ENCODE data around the gene FSTL4.
A peak's percentile ranks its signal among the peaks of the same experiment; 100 is the strongest.

FSTL4 gene

GRCh38 chr5:133289686-133290367 lies 322.5 kb downstream of the FSTL4 start:
- TF ChIP-seq SNAI2 (CRISPR knock-in tag; IDR thresholded peaks at IDR 0.05) (no peak), ESRRG (CRISPR knock-in tag; IDR thresholded peaks at IDR 0.05) (no peak), BACH2 (CRISPR knock-in tag; IDR thresholded peaks at IDR 0.05; ENCODE audit: borderline replicate concordance) (no peak), ZC3H10 (CRISPR knock-in tag; IDR thresholded peaks at IDR 0.05) (no peak), PPARA (CRISPR knock-in tag; IDR thresholded peaks at IDR 0.05; ENCODE audit: borderline replicate concordance) (no peak), OSR1 (CRISPR knock-in tag; IDR thresholded peaks at IDR 0.05) (no peak)
- ATAC-seq: no peak

GRCh38 chr5:133287500-133287899 lies 324.8 kb downstream of the FSTL4 start:
- no peak for TF ChIP-seq PATZ1 (CRISPR knock-in tag; IDR thresholded peaks at IDR 0.05; ENCODE audit: borderline replicate concordance)
- TF ChIP-seq TCF4 (CRISPR knock-in tag; IDR thresholded peaks at IDR 0.05; ENCODE audit: borderline replicate concordance): no peak
- no peak for TF ChIP-seq CREB5 (CRISPR knock-in tag; IDR thresholded peaks at IDR 0.05; ENCODE audit: low read depth)
- TF ChIP-seq ZNF8 (CRISPR knock-in tag; IDR thresholded peaks at IDR 0.05): no peak
- no peak for TF ChIP-seq TSHZ2 (CRISPR knock-in tag; IDR thresholded peaks at IDR 0.05)
- no peak for TF ChIP-seq BACH2 (CRISPR knock-in tag; IDR thresholded peaks at IDR 0.05; ENCODE audit: borderline replicate concordance)
- no peak for TF ChIP-seq ESRRG (CRISPR knock-in tag; IDR thresholded peaks at IDR 0.05)
- TF ChIP-seq TOX (CRISPR knock-in tag; IDR thresholded peaks at IDR 0.05; ENCODE audit: borderline replicate concordance): no peak
- no peak for TF ChIP-seq POU6F1 (CRISPR knock-in tag; IDR thresholded peaks at IDR 0.05; ENCODE audit: borderline replicate concordance, low read depth)
- TF ChIP-seq ZNF70 (CRISPR knock-in tag; IDR thresholded peaks at IDR 0.05): no peak
- TF ChIP-seq ARNTL (CRISPR knock-in tag; IDR thresholded peaks at IDR 0.05; ENCODE audit: borderline replicate concordance, low read depth): no peak
- no peak for TF ChIP-seq SNAI2 (CRISPR knock-in tag; IDR thresholded peaks at IDR 0.05)
- ATAC-seq: peak; percentile 89

- no peak for ATAC-seq
- TF ChIP-seq ARNTL (CRISPR knock-in tag; IDR thresholded peaks at IDR 0.05; ENCODE audit: borderline replicate concordance, low read depth): no peak
- no peak for TF ChIP-seq ZNF70 (CRISPR knock-in tag; IDR thresholded peaks at IDR 0.05)
- no peak for TF ChIP-seq SNAI2 (CRISPR knock-in tag; IDR thresholded peaks at IDR 0.05)
- TF ChIP-seq BACH2 (CRISPR knock-in tag; IDR thresholded peaks at IDR 0.05; ENCODE audit: borderline replicate concordance): no peak
- TF ChIP-seq TOX (CRISPR knock-in tag; IDR thresholded peaks at IDR 0.05; ENCODE audit: borderline replicate concordance): no peak
- no peak for TF ChIP-seq ZFP30 (CRISPR knock-in tag; IDR thresholded peaks at IDR 0.05)
- no peak for TF ChIP-seq ZFP3 (CRISPR knock-in tag; IDR thresholded peaks at IDR 0.05)
- TF ChIP-seq CREB5 (CRISPR knock-in tag; IDR thresholded peaks at IDR 0.05; ENCODE audit: low read depth): no peak
- no peak for TF ChIP-seq PPARA (CRISPR knock-in tag; IDR thresholded peaks at IDR 0.05; ENCODE audit: borderline replicate concordance)
- TF ChIP-seq CSRNP3 (CRISPR knock-in tag; IDR thresholded peaks at IDR 0.05): no peak
Observed at GRCh38 chr5:133286483-133286882, 325.9 kb downstream of the FSTL4 start.
